HK-2 (cell line): ENCODE results near the gene GZMM.

Experiments used
- DNase-seq: peaks from one replicate; pipeline ENCODE4 v3.0.0-alpha.2; 2018; ENCODE audit not compliant: unreplicated experiment

GZMM gene

DNA sequence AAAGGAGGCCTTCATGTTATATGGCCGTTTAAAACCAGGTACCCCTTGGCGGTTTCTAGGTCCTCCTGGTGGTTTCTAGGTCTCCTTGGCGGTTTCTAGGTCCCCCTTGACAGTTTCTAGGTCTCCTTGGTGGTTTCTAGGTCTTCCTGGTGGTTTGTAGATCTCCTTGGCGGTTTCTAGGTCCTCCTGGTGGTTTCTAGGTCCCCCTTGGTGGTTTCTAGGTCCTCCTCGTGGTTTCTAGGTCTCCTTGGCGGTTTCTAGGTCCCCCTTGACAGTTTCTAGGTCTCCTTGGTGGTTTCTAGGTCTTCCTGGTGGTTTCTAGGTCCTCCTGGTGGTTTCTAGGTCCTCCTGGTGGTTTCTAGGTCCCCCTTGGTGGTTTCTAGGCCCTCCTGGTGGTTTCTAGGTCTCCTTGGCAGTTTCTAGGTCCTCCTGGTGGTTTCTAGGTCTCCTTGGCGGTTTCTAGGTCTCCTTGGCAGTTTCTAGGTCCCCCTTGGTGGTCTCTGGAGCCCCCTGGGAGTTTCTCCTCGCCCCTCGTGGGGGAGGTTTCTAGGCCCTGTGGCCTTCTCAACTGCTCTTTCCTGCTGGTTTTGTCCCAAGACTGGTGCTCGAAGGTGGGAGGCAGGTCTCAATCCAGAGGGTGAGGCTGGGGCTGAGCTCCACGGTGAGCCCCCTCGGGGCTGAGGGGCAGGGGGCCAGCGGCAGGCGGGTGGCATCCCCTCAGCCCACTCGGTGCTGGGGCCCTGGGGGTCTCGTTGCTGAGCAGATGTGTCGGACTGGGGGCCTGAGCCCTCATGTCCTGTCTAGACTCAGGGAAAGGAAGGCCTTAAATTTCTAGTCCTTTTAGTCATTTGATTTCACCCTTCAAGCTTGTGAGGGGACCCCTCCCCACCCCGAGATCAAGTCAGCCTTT lies 53.8 kb downstream of the GZMM start:
- DNase-seq = no peak
